ENCODE results near the gene GRK1. TPM values are rescaled to one million over a fixed set of nuclear protein-coding genes. Genes with fewer than 3 reads are reported as not detected.

GRK1 gene
- total RNA-seq, 1 donor from 2014 or later: not detected

GRCh38 chr13:113729187-113730019, 62.4 kb downstream of the GRK1 start:
- no peak for DNase-seq (ENCODE audit: low spot score)

GRCh38 chr13:113730258-113730691, 63.3 kb downstream of the GRK1 start:
- no peak for DNase-seq (ENCODE audit: low spot score)

GRCh38 chr13:113730831-113731191, 63.8 kb downstream of the GRK1 start:
- no peak for DNase-seq (ENCODE audit: low spot score)

- DNase-seq (ENCODE audit: low spot score): no peak
Observed at GRCh38 chr13:113731192-113732175, 64.5 kb downstream of the GRK1 start.

GRCh38 chr13:113732176-113732960, 65.3 kb downstream of the GRK1 start:
- DNase-seq (ENCODE audit: low spot score): no peak

- DNase-seq (ENCODE audit: low spot score): no peak
Observed at GRCh38 chr13:113732961-113733950, 66.2 kb downstream of the GRK1 start.

- no peak for DNase-seq (ENCODE audit: low spot score)
Observed at GRCh38 chr13:113734099-113734825, 67.2 kb downstream of the GRK1 start.

GRCh38 chr13:113734826-113735125, 67.8 kb downstream of the GRK1 start:
- no peak for DNase-seq (ENCODE audit: low spot score)

GRCh38 chr13:113735194-113735593, 68.2 kb downstream of the GRK1 start:
- no peak for DNase-seq (ENCODE audit: low spot score)

GRCh38 chr13:113735750-113736149, 68.7 kb downstream of the GRK1 start:
- no peak for DNase-seq (ENCODE audit: low spot score)

GRCh38 chr13:113736258-113736731, 69.3 kb downstream of the GRK1 start:
- no peak for DNase-seq (ENCODE audit: low spot score)

GRCh38 chr13:113737803-113738202, 70.8 kb downstream of the GRK1 start:
- DNase-seq (ENCODE audit: low spot score): no peak

- no peak for DNase-seq (ENCODE audit: low spot score)
Observed at GRCh38 chr13:113739527-113740285, 72.7 kb downstream of the GRK1 start.

- no peak for DNase-seq (ENCODE audit: low spot score)
Observed at GRCh38 chr13:113740286-113740556, 73.2 kb downstream of the GRK1 start.

GRCh38 chr13:113740661-113741060, 73.6 kb downstream of the GRK1 start:
- DNase-seq (ENCODE audit: low spot score): peak; percentile 20

GRCh38 chr13:113741191-113741668, 74.2 kb downstream of the GRK1 start:
- DNase-seq (ENCODE audit: low spot score): peak; percentile 81

- peak; percentile 88 for DNase-seq (ENCODE audit: low spot score)
Observed at GRCh38 chr13:113742000-113742441, 75.0 kb downstream of the GRK1 start.

GRCh38 chr13:113742445-113743120, 75.6 kb downstream of the GRK1 start:
- DNase-seq (ENCODE audit: low spot score): no peak
